Fibroblast of lung (primary cell): ENCODE data around the gene DCAF6. TPM values are rescaled to one million over a fixed set of nuclear protein-coding genes. Genes with fewer than 3 reads are reported as not detected.

Experiments used
- DNase-seq, 2 donors: peaks; one replicate each; pipeline versions ENCODE4 v3.0.0 to v3.0.0-alpha.2; 2010; ENCODE audit warnings: low read depth in 2 of 2
- H2AFZ ChIP-seq: 2 replicates; pipeline ENCODE4 v1.5.1; 2012; ENCODE audit warnings: low read length, control low read depth, inconsistent platforms
- H3K27ac ChIP-seq: 2 replicates; pipeline ENCODE4 v1.5.1; 2011; ENCODE audit warnings: low read length, control low read depth; ENCODE audit not compliant: insufficient read depth
- H3K27me3 ChIP-seq: 2 replicates; pipeline ENCODE4 v1.5.1; 2011; ENCODE audit warnings: mild to moderate bottlenecking, low read length; ENCODE audit not compliant: control insufficient read depth, insufficient read depth
- H3K36me3 ChIP-seq: 2 replicates; pipeline ENCODE4 v1.5.1; 2011; ENCODE audit warnings: low read length; ENCODE audit not compliant: control insufficient read depth, insufficient read depth
- H3K4me1 ChIP-seq: 2 replicates; pipeline ENCODE4 v1.5.1; 2011; ENCODE audit warnings: low read length; ENCODE audit not compliant: control insufficient read depth, insufficient read depth; ENCODE audit errors: extremely low read depth
- H3K4me2 ChIP-seq: 2 replicates; pipeline ENCODE4 v1.5.1; 2011; ENCODE audit warnings: low read length, control low read depth; ENCODE audit not compliant: insufficient read depth; ENCODE audit errors: extremely low read depth
- H3K4me3 ChIP-seq, 4 experiments: fragments of 200-600 bp in 1 of 4; sonication (generic) in 1 of 4; replicated peaks in 1 of 4; 2 replicates each; pipeline ENCODE4 v1.5.1; 2011 to 2016; ENCODE audit warnings: low read length in 4 of 4, low read depth in 3 of 4, mild to moderate bottlenecking in 3 of 4, control low read depth in 2 of 4, inconsistent platforms in 1 of 4, mixed read lengths in 1 of 4; ENCODE audit not compliant: insufficient read depth in 1 of 4; ENCODE audit errors: control extremely low read depth in 1 of 4
- H3K79me2 ChIP-seq: 2 replicates; pipeline ENCODE4 v1.5.1; 2012; ENCODE audit warnings: mild to moderate bottlenecking, low read length, inconsistent platforms; ENCODE audit not compliant: control insufficient read depth, insufficient read depth
- H3K9ac ChIP-seq: 2 replicates; pipeline ENCODE4 v1.5.1; 2011; ENCODE audit warnings: mild to moderate bottlenecking, low read length, control low read depth; ENCODE audit not compliant: insufficient read depth
- H3K9me3 ChIP-seq: 2 replicates; pipeline ENCODE4 v1.5.1; 2012; ENCODE audit warnings: low read depth, low read length; ENCODE audit not compliant: control insufficient read depth, insufficient read depth
- H4K20me1 ChIP-seq: 2 replicates; pipeline ENCODE4 v1.5.1; 2011; ENCODE audit warnings: low read length; ENCODE audit not compliant: control insufficient read depth, insufficient read depth; ENCODE audit errors: extremely low read depth
- EZH2 ChIP-seq: IDR thresholded peaks from 2 replicates; pipeline ENCODE4 v1.5.1; 2012; ENCODE audit warnings: low read length, control low read depth, mild to moderate bottlenecking; ENCODE audit errors: missing control alignments
- polyA plus RNA-seq, 2 donors: library from polyadenylated mRNA; depleted of rRNA in 1 of 2; stranded (reverse) in 1 of 2; unstranded in 1 of 2; fragments of >200 nt; gene quantifications; 2 replicates each; pipeline ENCODE4 v1.2.1, GENCODE V29; 2011 to 2012; ENCODE audit warnings: missing spikeins in 1 of 2
- total RNA-seq: library from RNA; depleted of rRNA; stranded (reverse); fragments of >200 nt; gene quantifications from 2 replicates; pipeline ENCODE4 v1.2.1, GENCODE V29; 2014
- TF ChIP-seq, protein P1 (sequence below), 2 donors: IDR thresholded peaks in 1 of 2; conservative IDR thresholded peaks in 1 of 2; 1 replicate in 1 of 2; 2 replicates in 1 of 2; pipeline ENCODE4 v1.5.1; 2011 to 2012; ENCODE audit warnings: low read length in 2 of 2, control low read depth in 1 of 2, inconsistent platforms in 1 of 2, low read depth in 1 of 2, mild to moderate bottlenecking in 1 of 2

The DCAF6 gene
- total and polyA plus RNA-seq, 2 donors (not counting 1 experiment from before 2014, with no cell fraction given), result 64.4 to 143 TPM

GRCh38 chr1:168009322-168009721 lies 72.8 kb downstream of the DCAF6 start:
- no peaks in the 10 kb centered on the region for H3K27me3 ChIP-seq

GRCh38 chr1:168019407-168019806 lies 82.9 kb downstream of the DCAF6 start:
- Histone ChIP-seq H3K36me3 (peaks cover 2% of the 10 kb centered on the region), H3K79me2 (no peaks in the 10 kb centered on the region), H3K4me1 (no peaks in the 10 kb centered on the region), H3K4me2 (no peak overlapping the region), H3K27ac (no peak overlapping the region), H3K27me3 (no peaks in the 10 kb centered on the region), H2AFZ (no peak overlapping the region), H3K9ac (no peak overlapping the region), H3K9me3 (no peaks in the 10 kb centered on the region), H4K20me1 (no peaks in the 10 kb centered on the region), H3K4me3 (no peak overlapping the region)
- TF ChIP-seq, protein P1, sequence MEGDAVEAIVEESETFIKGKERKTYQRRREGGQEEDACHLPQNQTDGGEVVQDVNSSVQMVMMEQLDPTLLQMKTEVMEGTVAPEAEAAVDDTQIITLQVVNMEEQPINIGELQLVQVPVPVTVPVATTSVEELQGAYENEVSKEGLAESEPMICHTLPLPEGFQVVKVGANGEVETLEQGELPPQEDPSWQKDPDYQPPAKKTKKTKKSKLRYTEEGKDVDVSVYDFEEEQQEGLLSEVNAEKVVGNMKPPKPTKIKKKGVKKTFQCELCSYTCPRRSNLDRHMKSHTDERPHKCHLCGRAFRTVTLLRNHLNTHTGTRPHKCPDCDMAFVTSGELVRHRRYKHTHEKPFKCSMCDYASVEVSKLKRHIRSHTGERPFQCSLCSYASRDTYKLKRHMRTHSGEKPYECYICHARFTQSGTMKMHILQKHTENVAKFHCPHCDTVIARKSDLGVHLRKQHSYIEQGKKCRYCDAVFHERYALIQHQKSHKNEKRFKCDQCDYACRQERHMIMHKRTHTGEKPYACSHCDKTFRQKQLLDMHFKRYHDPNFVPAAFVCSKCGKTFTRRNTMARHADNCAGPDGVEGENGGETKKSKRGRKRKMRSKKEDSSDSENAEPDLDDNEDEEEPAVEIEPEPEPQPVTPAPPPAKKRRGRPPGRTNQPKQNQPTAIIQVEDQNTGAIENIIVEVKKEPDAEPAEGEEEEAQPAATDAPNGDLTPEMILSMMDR (conservative IDR thresholded peaks at IDR 0.05 in 1 of 2, IDR thresholded peaks at IDR 0.05 in 1 of 2; ENCODE audit: low read depth in 1 of 2, low read length in 2 of 2), result no peak
- TF ChIP-seq EZH2, result no peak
- DNase-seq, result no peak

More at GRCh38 chr1:168009322-168009721, 72.8 kb downstream of the DCAF6 start:
- no peaks in the 10 kb centered on the region for H3K9me3 ChIP-seq
- DNase-seq, result no peak
- H3K4me2 ChIP-seq, result no peak overlapping the region
- no peak overlapping the region for H2AFZ ChIP-seq
- no peak for TF ChIP-seq EZH2
- TF ChIP-seq, protein P1 (conservative IDR thresholded peaks at IDR 0.05 in 1 of 2, IDR thresholded peaks at IDR 0.05 in 1 of 2; ENCODE audit: low read depth in 1 of 2, low read length in 2 of 2), result no peak
- H3K27ac ChIP-seq, result no peak overlapping the region
- no peak overlapping the region for H3K9ac ChIP-seq
- H4K20me1 ChIP-seq, result no peaks in the 10 kb centered on the region
- no peaks in the 10 kb centered on the region for H3K79me2 ChIP-seq
- H3K4me3 ChIP-seq, result no peak overlapping the region
- peaks cover 7% of the 10 kb centered on the region for H3K36me3 ChIP-seq
- no peaks in the 10 kb centered on the region for H3K4me1 ChIP-seq

DNA sequence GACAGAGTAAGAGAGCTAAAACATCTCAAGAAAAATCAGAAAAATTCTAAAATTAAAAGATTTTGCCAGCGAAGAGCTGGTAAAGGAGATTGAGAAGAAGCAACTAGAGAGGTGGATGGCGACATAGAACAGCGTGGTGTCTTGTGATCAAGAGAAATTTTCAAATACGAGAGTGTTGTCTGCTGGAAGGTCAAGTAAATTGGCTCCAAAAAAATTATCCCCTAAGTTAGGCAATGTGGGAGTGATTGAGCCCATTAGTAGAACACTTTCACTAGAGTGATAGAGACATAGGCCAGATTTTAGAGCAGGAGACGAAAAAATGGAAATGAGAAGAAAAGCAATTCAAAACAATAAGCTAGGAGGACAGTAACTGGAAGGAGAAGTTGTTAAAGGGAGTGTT lies 94.7 kb downstream of the DCAF6 start:
- no peak overlapping the region for H3K27ac ChIP-seq
- no peaks in the 10 kb centered on the region for H3K4me1 ChIP-seq

More for the DNA sequence above, 94.7 kb downstream of the DCAF6 start:
- no peak overlapping the region for H2AFZ ChIP-seq
- H3K9me3 ChIP-seq, result no peaks in the 10 kb centered on the region
- no peak overlapping the region for H3K4me2 ChIP-seq
- H3K27me3 ChIP-seq, result no peaks in the 10 kb centered on the region
- H3K4me3 ChIP-seq, result no peak overlapping the region
- no peaks in the 10 kb centered on the region for H3K36me3 ChIP-seq
- TF ChIP-seq, protein P1 (conservative IDR thresholded peaks at IDR 0.05 in 1 of 2, IDR thresholded peaks at IDR 0.05 in 1 of 2; ENCODE audit: low read depth in 1 of 2, low read length in 2 of 2), result no peak
- TF ChIP-seq EZH2, result no peak
- no peaks in the 10 kb centered on the region for H4K20me1 ChIP-seq
- DNase-seq, result no peak
- no peaks in the 10 kb centered on the region for H3K79me2 ChIP-seq
- H3K9ac ChIP-seq, result no peak overlapping the region
